ENCODE results near the gene ATRIP.
A peak's percentile ranks its signal among the peaks of the same experiment; 100 is the strongest.
"Not testable (repeated sequence)": the region's sequence is repeated elsewhere in the genome, so short reads cannot be mapped to it uniquely, and the experiment has no call there.

Gene ATRIP

GRCh38 chr3:48439820-48440589, 6.5 kb upstream of the ATRIP start, which contains the start of the genes CCDC51 and TMA7:
CCDC51 (minus strand) TSS chr3:48440119; CDS start chr3:48435128, 4,991 bp downstream.
TMA7 (plus strand) TSS chr3:48440257; CDS start chr3:48440297, 40 bp downstream.
- peak; percentile 94 for DNase-seq

- DNase-seq: no peak
Measured at GRCh38 chr3:48440590-48440958, 6.0 kb upstream of the ATRIP start.

- DNase-seq: no peak
Measured at GRCh38 chr3:48441940-48442339, 4.6 kb upstream of the ATRIP start.

- DNase-seq: no peak
Measured at GRCh38 chr3:48445277-48445882, 1.2 kb upstream of the ATRIP start.

GRCh38 chr3:48446043-48446424, 503 bp upstream of the ATRIP start:
- DNase-seq: no peak

GRCh38 chr3:48451270-48451669, 4.7 kb downstream of the ATRIP start:
- DNase-seq: no peak

- DNase-seq: no peak
Measured at GRCh38 chr3:48456456-48456855, 9.9 kb downstream of the ATRIP start.

- no peak for DNase-seq
Measured at GRCh38 chr3:48459331-48459730, 12.8 kb downstream of the ATRIP start.

- no peak for DNase-seq
Measured at GRCh38 chr3:48459773-48460516, 13.4 kb downstream of the ATRIP start.

GRCh38 chr3:48460517-48460902, 14.0 kb downstream of the ATRIP start:
- no peak for DNase-seq

GRCh38 chr3:48461767-48462166, 15.2 kb downstream of the ATRIP start:
- not testable (repeated sequence) for DNase-seq

- DNase-seq: no peak
Measured at GRCh38 chr3:48463703-48464102, 17.2 kb downstream of the ATRIP start.

- DNase-seq: no peak
Measured at GRCh38 chr3:48464713-48465221, 18.2 kb downstream of the ATRIP start.

- no peak for DNase-seq
Measured at GRCh38 chr3:48465237-48465530, 18.6 kb downstream of the ATRIP start.

GRCh38 chr3:48465531-48466378, 19.2 kb downstream of the ATRIP start:
- peak; percentile 99 for DNase-seq

GRCh38 chr3:48466386-48467109, 20.0 kb downstream of the ATRIP start:
- no peak for DNase-seq

GRCh38 chr3:48467110-48467454, 20.5 kb downstream of the ATRIP start:
- DNase-seq: no peak

GRCh38 chr3:48467473-48468267, 21.1 kb downstream of the ATRIP start:
- no peak for DNase-seq

- no peak for DNase-seq
Measured at GRCh38 chr3:48468329-48468731, 21.8 kb downstream of the ATRIP start.

GRCh38 chr3:48469046-48469915, 22.7 kb downstream of the ATRIP start:
- no peak for DNase-seq

Data from fibroblast of skin of right quadriceps (primary cell).